ENCODE measurements around the gene UBA7.

GRCh38 chr3:49859576-49860305 is 46.0 kb upstream of the UBA7 start:
- no peak for TF ChIP-seq CTCF (IDR thresholded peaks at IDR 0.05)
- TF ChIP-seq RAD21 (IDR thresholded peaks at IDR 0.05; ENCODE audit: low read length): no peak
- TF ChIP-seq PBX3 (IDR thresholded peaks at IDR 0.05): no peak
- no peak for TF ChIP-seq IRF3 (IDR thresholded peaks at IDR 0.05; ENCODE audit: low read depth, low read length)
- TF ChIP-seq REST (IDR thresholded peaks at IDR 0.05; ENCODE audit: low read depth, low read length): no peak
- TF ChIP-seq TAF1 (IDR thresholded peaks at IDR 0.05; ENCODE audit: borderline replicate concordance, low read depth, low read length): no peak
- no peak for TF ChIP-seq MAX (IDR thresholded peaks at IDR 0.05; ENCODE audit: low read depth)
- no peak for TF ChIP-seq POLR2AphosphoS5 (IDR thresholded peaks at IDR 0.05; ENCODE audit: low read depth, low read length)
- TF ChIP-seq USF2 (IDR thresholded peaks at IDR 0.05; ENCODE audit: borderline replicate concordance, low read depth, low read length): no peak

Measured in SK-N-SH (cell line).